ENCODE data around the gene ZBTB7C.

DNA sequence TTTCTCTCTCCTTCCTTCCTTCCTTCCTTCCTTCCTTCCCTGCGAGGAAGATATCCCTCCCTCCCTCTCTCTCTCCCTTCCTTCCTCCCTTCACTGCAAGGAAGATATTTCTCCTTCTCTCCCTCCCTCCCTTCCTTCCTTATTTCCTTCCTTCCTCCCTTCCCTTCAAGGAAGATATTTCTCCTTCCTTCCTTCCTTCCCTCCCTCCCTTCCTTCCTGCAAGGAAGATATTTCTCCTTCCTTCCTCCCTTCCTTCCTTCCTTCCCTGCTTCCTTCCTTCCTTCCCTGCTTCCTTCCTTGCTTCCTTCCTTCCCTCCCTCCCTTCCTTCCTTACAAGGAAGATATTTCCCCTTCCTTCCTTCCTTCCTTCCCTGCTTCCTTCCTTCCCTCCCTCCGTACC, 229.5 kb downstream of the ZBTB7C start:
- TF ChIP-seq EGR1 (IDR thresholded peaks at IDR 0.05; ENCODE audit: borderline replicate concordance, low read depth, low read length) (no peak), EP300 (IDR thresholded peaks at IDR 0.05; ENCODE audit: borderline replicate concordance in 1 of 2, low read depth in 2 of 2, low read length in 2 of 2) (no peak), RAD21 (IDR thresholded peaks at IDR 0.05 in 1 of 2, conservative IDR thresholded peaks at IDR 0.05 in 1 of 2; ENCODE audit: low read depth in 2 of 2, low read length in 2 of 2) (no peak), EZH2 (IDR thresholded peaks at IDR 0.05; ENCODE audit: low read depth, low read length, severe bottlenecking) (no peak), RNF2 (IDR thresholded peaks at IDR 0.05; ENCODE audit: borderline replicate concordance, low read depth, low read length, missing control alignments, poor library complexity, severe bottlenecking) (no peak), BCL11A (IDR thresholded peaks at IDR 0.05; ENCODE audit: low read depth in 2 of 2, low read length in 2 of 2) (no peak), POLR2AphosphoS5 (IDR thresholded peaks at IDR 0.05; ENCODE audit: low read depth, low read length) (no peak), NRF1 (IDR thresholded peaks at IDR 0.05; ENCODE audit: low read depth, low read length) (no peak)
- TF ChIP-seq, protein P1, sequence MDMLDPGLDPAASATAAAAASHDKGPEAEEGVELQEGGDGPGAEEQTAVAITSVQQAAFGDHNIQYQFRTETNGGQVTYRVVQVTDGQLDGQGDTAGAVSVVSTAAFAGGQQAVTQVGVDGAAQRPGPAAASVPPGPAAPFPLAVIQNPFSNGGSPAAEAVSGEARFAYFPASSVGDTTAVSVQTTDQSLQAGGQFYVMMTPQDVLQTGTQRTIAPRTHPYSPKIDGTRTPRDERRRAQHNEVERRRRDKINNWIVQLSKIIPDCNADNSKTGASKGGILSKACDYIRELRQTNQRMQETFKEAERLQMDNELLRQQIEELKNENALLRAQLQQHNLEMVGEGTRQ (IDR thresholded peaks at IDR 0.05; ENCODE audit: low read length): no peak
- TF ChIP-seq, protein P2, sequence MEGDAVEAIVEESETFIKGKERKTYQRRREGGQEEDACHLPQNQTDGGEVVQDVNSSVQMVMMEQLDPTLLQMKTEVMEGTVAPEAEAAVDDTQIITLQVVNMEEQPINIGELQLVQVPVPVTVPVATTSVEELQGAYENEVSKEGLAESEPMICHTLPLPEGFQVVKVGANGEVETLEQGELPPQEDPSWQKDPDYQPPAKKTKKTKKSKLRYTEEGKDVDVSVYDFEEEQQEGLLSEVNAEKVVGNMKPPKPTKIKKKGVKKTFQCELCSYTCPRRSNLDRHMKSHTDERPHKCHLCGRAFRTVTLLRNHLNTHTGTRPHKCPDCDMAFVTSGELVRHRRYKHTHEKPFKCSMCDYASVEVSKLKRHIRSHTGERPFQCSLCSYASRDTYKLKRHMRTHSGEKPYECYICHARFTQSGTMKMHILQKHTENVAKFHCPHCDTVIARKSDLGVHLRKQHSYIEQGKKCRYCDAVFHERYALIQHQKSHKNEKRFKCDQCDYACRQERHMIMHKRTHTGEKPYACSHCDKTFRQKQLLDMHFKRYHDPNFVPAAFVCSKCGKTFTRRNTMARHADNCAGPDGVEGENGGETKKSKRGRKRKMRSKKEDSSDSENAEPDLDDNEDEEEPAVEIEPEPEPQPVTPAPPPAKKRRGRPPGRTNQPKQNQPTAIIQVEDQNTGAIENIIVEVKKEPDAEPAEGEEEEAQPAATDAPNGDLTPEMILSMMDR (IDR thresholded peaks at IDR 0.05; ENCODE audit: control extremely low read depth in 1 of 3, insufficient read depth in 1 of 3, low read depth in 1 of 3, low read length in 3 of 3): no peak
